HL-60 (cell line): ENCODE data around the gene PPP2R5D.

Experiments used
- DNase-seq, 2 experiments: peaks; one replicate each; pipeline ENCODE4 v3.0.0-alpha.2; 2010 to 2020; ENCODE audit warnings: low read depth in 1 of 2, low spot score in 1 of 2
- H3K27ac ChIP-seq: fragments of 250-450 bp; sonication (Bioruptor Pico); replicated peaks from 2 replicates; pipeline ENCODE4 v1.5.1; 2020; ENCODE audit warnings: mild to moderate bottlenecking, moderate library complexity
- H3K27me3 ChIP-seq: fragments of 250-450 bp; sonication (Bioruptor Pico); 2 replicates; pipeline ENCODE4 v1.5.1; 2021; ENCODE audit warnings: mild to moderate bottlenecking, moderate library complexity; ENCODE audit not compliant: insufficient read depth, poor library complexity, severe bottlenecking
- H3K4me3 ChIP-seq: replicated peaks from 2 replicates; pipeline ENCODE4 v1.5.1; 2011; ENCODE audit warnings: mild to moderate bottlenecking, control low read depth, low read length; ENCODE audit not compliant: insufficient read depth
- CTCF ChIP-seq: IDR thresholded peaks from one replicate; pipeline ENCODE4 v1.5.1; 2011; ENCODE audit warnings: low read length, control low read depth, inconsistent platforms; ENCODE audit not compliant: insufficient read depth
- GABPA ChIP-seq: IDR thresholded peaks from 2 replicates; pipeline ENCODE4 v1.6.1; 2012; ENCODE audit warnings: low read depth
- POLR2AphosphoS5 ChIP-seq: IDR thresholded peaks from 2 replicates; pipeline ENCODE4 v1.6.1; 2012; ENCODE audit warnings: low read depth
- REST ChIP-seq: IDR thresholded peaks from 2 replicates; pipeline ENCODE4 v1.6.1; 2012; ENCODE audit warnings: low read depth; ENCODE audit not compliant: insufficient replicate concordance
- SPI1 ChIP-seq: IDR thresholded peaks from 2 replicates; pipeline ENCODE4 v1.6.1; 2012; ENCODE audit warnings: low read depth, mild to moderate bottlenecking, borderline replicate concordance

PPP2R5D gene

GRCh38 chr6:43050981-43051380 is 66.6 kb downstream of the PPP2R5D start:
- no peak overlapping the region for H3K27ac ChIP-seq
- H3K4me3 ChIP-seq, result no peak overlapping the region
- TF ChIP-seq SPI1, result no peak
- no peak for TF ChIP-seq CTCF
- TF ChIP-seq REST, result no peak
- no peak for TF ChIP-seq POLR2AphosphoS5
- TF ChIP-seq GABPA, result no peak
- H3K27me3 ChIP-seq, result no peaks in the 10 kb centered on the region
- no peak for DNase-seq

DNA sequence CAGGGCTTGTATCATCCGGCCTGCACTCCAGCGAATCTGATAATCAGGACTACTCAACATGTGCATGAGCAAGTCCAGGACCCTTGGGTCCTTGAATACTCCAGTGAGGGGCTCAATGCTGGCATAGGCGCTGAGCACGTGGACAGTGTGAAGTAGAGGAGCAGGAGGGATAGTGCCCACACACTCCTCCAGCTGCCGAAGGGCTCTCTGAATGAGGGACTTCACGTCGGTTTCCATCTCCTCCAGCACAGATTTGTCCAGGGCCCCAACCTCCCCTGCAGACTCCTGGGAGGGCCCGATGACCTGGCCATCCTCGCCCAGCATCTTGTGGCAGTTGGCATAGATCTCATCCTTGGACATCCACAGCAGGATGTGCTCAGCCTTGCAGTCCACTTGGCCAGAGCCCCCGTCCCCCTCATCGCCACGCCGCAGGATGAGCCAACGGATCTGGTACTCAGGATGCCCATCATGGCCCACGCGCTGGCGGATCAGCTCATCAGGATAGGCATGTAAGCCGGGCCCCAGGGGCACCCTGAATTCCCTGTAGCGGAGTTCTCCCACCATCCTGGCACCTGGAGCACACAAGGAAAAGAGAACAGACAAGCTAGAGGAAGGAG is 68.0 kb downstream of the PPP2R5D start:
- Histone ChIP-seq H3K4me3 (no peak overlapping the region), H3K27me3 (no peaks in the 10 kb centered on the region), H3K27ac (no peak overlapping the region; the same call in 1 of the 2 replicates)
- no peak for TF ChIP-seq SPI1
- TF ChIP-seq REST, result no peak
- no peak for TF ChIP-seq CTCF
- no peak for TF ChIP-seq GABPA
- no peak for TF ChIP-seq POLR2AphosphoS5
- no peak for DNase-seq

DNA sequence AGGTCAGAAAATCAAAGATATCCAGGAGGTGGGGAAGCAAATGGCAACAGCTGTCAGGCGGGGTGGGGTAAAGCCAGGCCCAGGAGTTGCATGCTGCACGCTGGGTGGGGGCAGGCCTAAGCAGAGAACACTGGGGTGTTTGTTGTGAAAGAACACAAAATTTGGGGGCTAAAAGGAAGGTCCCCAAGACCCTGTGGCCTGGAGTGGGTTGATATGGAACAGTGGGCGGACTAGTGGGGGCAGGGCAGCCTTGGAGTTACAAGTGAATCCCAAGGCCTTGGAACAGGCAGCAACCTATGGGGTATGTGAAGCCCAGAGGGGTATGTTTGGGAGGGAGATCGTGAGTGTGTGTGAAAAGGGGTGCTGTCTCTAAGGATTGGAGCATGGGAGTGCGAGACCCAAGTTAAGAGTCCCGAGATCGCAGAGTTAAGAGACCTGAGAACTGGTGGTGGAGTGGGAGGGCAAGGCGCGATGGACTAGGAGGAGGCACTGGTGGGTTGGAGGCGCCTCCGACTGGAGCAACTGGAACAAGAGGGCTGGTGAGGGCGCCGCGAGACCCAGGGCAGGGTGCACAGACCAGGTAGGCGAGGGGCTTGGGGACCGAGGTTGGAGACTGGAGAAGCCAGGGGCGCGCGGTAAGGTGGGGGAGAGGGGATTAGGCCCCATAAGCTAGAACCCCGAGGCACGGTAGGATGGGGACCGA is 68.6 kb downstream of the PPP2R5D start:
- TF ChIP-seq GABPA, result no peak
- no peak for TF ChIP-seq POLR2AphosphoS5
- no peak for TF ChIP-seq SPI1
- no peak for TF ChIP-seq REST
- no peak for TF ChIP-seq CTCF
- DNase-seq, result peak in 1 of 2 experiments; percentile 14
- peak overlapping the region; percentile 91 for H3K27ac ChIP-seq
- H3K27me3 ChIP-seq, result no peaks in the 10 kb centered on the region
- H3K4me3 ChIP-seq, result peak overlapping the region; percentile 66
